Subcutaneous adipose tissue (tissue), 4 donors: Measurements from ENCODE around the gene PIWIL4. TPM values are rescaled to one million over a fixed set of nuclear protein-coding genes. Genes with fewer than 3 reads are reported as not detected.

ENCODE experiments used
- CTCF ChIP-seq: fragments of 450-650 bp; IDR thresholded peaks from one replicate; pipeline ENCODE4 v1.5.1; 2016; ENCODE audit warnings: low read depth, mild to moderate bottlenecking, control low read depth, antibody characterized with exemption, moderate library complexity
- total RNA-seq, 4 donors: library from RNA; depleted of rRNA; stranded (reverse); fragments of >200 nt; gene quantifications; one replicate each; pipeline ENCODE4 v1.1.0, GENCODE V29; 2016

Gene PIWIL4
- total RNA-seq, 4 donors from 2014 or later = 2.8 to 9.0 (median 7.6) TPM

- no peak for TF ChIP-seq CTCF
Observed at GRCh38 chr11:94560834-94561233, 6.3 kb upstream of the PIWIL4 start.

GRCh38 chr11:94563176-94563847 lies 3.9 kb upstream of the PIWIL4 start:
- no peak for TF ChIP-seq CTCF

GRCh38 chr11:94563848-94564467 lies 3.2 kb upstream of the PIWIL4 start:
- no peak for TF ChIP-seq CTCF

- no peak for TF ChIP-seq CTCF
Observed at GRCh38 chr11:94568200-94568599, 1.0 kb downstream of the PIWIL4 start.

GRCh38 chr11:94568717-94569116 lies 1.5 kb downstream of the PIWIL4 start:
- no peak for TF ChIP-seq CTCF

GRCh38 chr11:94574193-94574961 lies 7.2 kb downstream of the PIWIL4 start:
- no peak for TF ChIP-seq CTCF

GRCh38 chr11:94576306-94576705 lies 9.1 kb downstream of the PIWIL4 start:
- TF ChIP-seq CTCF = no peak
